Brain microvascular endothelial cell (primary cell): Measurements from ENCODE around the gene MUC22.
A peak's percentile ranks its signal among the peaks of the same experiment; 100 is the strongest.

Experiments
- DNase-seq: peaks from one replicate; pipeline ENCODE4 v3.0.0-alpha.2; 2020
- H3K27ac ChIP-seq: fragments of 250-450 bp; sonication (Bioruptor Pico); 2 replicates; pipeline ENCODE4 v1.5.1; 2020; ENCODE audit warnings: mild to moderate bottlenecking, moderate library complexity
- H3K27me3 ChIP-seq: fragments of 250-450 bp; sonication (Bioruptor Pico); replicated peaks from 2 replicates; pipeline ENCODE4 v1.5.1; 2020; ENCODE audit warnings: mild to moderate bottlenecking
- H3K36me3 ChIP-seq: fragments of 250-450 bp; sonication (Bioruptor Pico); replicated peaks from 2 replicates; pipeline ENCODE4 v1.5.1; 2020; ENCODE audit warnings: mild to moderate bottlenecking
- H3K4me3 ChIP-seq: 2 replicates; pipeline ENCODE4 v1.5.1; 2011; ENCODE audit warnings: low read depth, mild to moderate bottlenecking, control low read depth, low read length, moderate library complexity
- CTCF ChIP-seq: IDR thresholded peaks from 2 replicates; pipeline ENCODE4 v1.5.1; 2011; ENCODE audit warnings: low read depth, mild to moderate bottlenecking, moderate library complexity, low read length, control low read depth, inconsistent platforms; ENCODE audit errors: missing control alignments
- in situ Hi-C: cut with HindIII; loops from 2 replicates; pipeline ENCODE4 v1.10.0; 2017; ENCODE audit warnings: low sequenced_read_pairs, low pct_ligation_motif_present

MUC22 gene

GRCh38 chr6:31001281-31001888, 8.9 kb upstream of the MUC22 start:
- Histone ChIP-seq H3K27me3 (no peaks in the 10 kb centered on the region), H3K36me3 (no peaks in the 10 kb centered on the region), H3K27ac (no peak overlapping the region), H3K4me3 (no peak overlapping the region)
- DNase-seq, result no peak
- in situ Hi-C loops, result no loop called here
- TF ChIP-seq CTCF, result no peak

- Histone ChIP-seq H3K4me3 (no peak overlapping the region), H3K36me3 (no peaks in the 10 kb centered on the region), H3K27ac (no peak overlapping the region), H3K27me3 (no peaks in the 10 kb centered on the region)
- in situ Hi-C loops, result no loop called here
- DNase-seq, result no peak
- TF ChIP-seq CTCF, result no peak
Observed at GRCh38 chr6:31002471-31002870, 7.8 kb upstream of the MUC22 start.

- Histone ChIP-seq H3K27ac (no peak overlapping the region), H3K27me3 (no peaks in the 10 kb centered on the region), H3K4me3 (no peak overlapping the region), H3K36me3 (no peaks in the 10 kb centered on the region)
- in situ Hi-C loops, result no loop called here
- no peak for DNase-seq
- no peak for TF ChIP-seq CTCF
Observed at GRCh38 chr6:31004794-31005193, 5.5 kb upstream of the MUC22 start.

GRCh38 chr6:31005249-31006020, 4.8 kb upstream of the MUC22 start:
- Histone ChIP-seq H3K4me3 (no peak overlapping the region), H3K36me3 (no peaks in the 10 kb centered on the region), H3K27me3 (no peaks in the 10 kb centered on the region), H3K27ac (no peak overlapping the region)
- in situ Hi-C loops, result no loop called here
- DNase-seq, result no peak
- no peak for TF ChIP-seq CTCF

- Histone ChIP-seq H3K27me3 (no peaks in the 10 kb centered on the region), H3K27ac (peak overlapping the region; percentile 18), H3K36me3 (no peaks in the 10 kb centered on the region), H3K4me3 (no peak overlapping the region)
- in situ Hi-C loops, result no loop called here
- DNase-seq, result peak; percentile 82
- TF ChIP-seq CTCF, result no peak
Observed at GRCh38 chr6:31007694-31008093, 2.6 kb upstream of the MUC22 start.
